Ishikawa (cell line): ENCODE results near the gene ZNF81.

ENCODE experiments used
- CEBPB ChIP-seq: IDR thresholded peaks from 2 replicates; pipeline ENCODE4 v1.6.1; 2012
- CREB1 ChIP-seq: IDR thresholded peaks from 2 replicates; pipeline ENCODE4 v1.6.1; 2012; ENCODE audit warnings: low read depth
- EGR1 ChIP-seq: IDR thresholded peaks from 2 replicates; pipeline ENCODE4 v1.6.1; 2012
- EP300 ChIP-seq: IDR thresholded peaks from 2 replicates; pipeline ENCODE4 v1.6.1; 2012; ENCODE audit warnings: borderline replicate concordance
- FOXM1 ChIP-seq: IDR thresholded peaks from 2 replicates; pipeline ENCODE4 v1.6.1; 2012; ENCODE audit warnings: low read depth, borderline replicate concordance
- NFIC ChIP-seq: IDR thresholded peaks from 2 replicates; pipeline ENCODE4 v1.6.1; 2012
- RAD21 ChIP-seq: IDR thresholded peaks from 2 replicates; pipeline ENCODE4 v1.6.1; 2012; ENCODE audit warnings: low read depth
- TAF1 ChIP-seq: IDR thresholded peaks from 2 replicates; pipeline ENCODE4 v1.6.1; 2012; ENCODE audit warnings: low read depth, mild to moderate bottlenecking
- TCF12 ChIP-seq: IDR thresholded peaks from 2 replicates; pipeline ENCODE4 v1.6.1; 2012; ENCODE audit warnings: low read depth
- TEAD4 ChIP-seq: IDR thresholded peaks from 2 replicates; pipeline ENCODE4 v1.6.1; 2012
- YY1 ChIP-seq: IDR thresholded peaks from 2 replicates; pipeline ENCODE4 v1.6.1; 2012; ENCODE audit warnings: low read depth
- ZBTB7A ChIP-seq: IDR thresholded peaks from 2 replicates; pipeline ENCODE4 v1.6.1; 2012; ENCODE audit warnings: low read depth
- TF ChIP-seq, protein P1 (sequence below): IDR thresholded peaks from 2 replicates; pipeline ENCODE4 v1.6.1; 2012
- TF ChIP-seq, protein P2 (sequence below): IDR thresholded peaks from 2 replicates; pipeline ENCODE4 v1.6.1; 2012; ENCODE audit warnings: low read depth, mild to moderate bottlenecking
- TF ChIP-seq, protein P3 (sequence below): IDR thresholded peaks from 2 replicates; pipeline ENCODE4 v1.6.1; 2012

ZNF81 gene

DNA sequence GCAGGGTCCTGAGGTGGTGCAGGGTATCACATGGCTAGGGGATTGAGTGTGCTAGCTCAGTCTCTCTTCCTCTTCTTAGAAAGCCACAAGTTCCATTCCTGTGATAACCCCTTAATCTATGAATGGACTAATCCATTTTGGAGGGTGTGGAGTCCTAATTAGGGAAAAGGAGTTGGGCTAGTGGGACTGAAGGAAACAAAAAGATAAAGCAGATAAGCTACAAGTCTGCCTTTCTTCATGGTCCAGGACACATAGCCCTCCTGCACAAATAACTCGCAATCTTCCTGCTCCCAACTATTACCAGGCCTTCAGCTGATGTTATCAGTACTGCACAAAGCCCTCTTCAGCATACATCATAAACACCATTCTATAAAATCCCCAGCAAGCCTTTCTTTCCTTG lies 44.2 kb downstream of the ZNF81 start:
- TF ChIP-seq TEAD4 (no peak), YY1 (no peak), TAF1 (no peak), EGR1 (no peak), CEBPB (no peak), EP300 (no peak), TCF12 (no peak)
- TF ChIP-seq, protein P1, sequence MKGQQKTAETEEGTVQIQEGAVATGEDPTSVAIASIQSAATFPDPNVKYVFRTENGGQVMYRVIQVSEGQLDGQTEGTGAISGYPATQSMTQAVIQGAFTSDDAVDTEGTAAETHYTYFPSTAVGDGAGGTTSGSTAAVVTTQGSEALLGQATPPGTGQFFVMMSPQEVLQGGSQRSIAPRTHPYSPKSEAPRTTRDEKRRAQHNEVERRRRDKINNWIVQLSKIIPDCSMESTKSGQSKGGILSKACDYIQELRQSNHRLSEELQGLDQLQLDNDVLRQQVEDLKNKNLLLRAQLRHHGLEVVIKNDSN = no peak
- TF ChIP-seq, protein P2, sequence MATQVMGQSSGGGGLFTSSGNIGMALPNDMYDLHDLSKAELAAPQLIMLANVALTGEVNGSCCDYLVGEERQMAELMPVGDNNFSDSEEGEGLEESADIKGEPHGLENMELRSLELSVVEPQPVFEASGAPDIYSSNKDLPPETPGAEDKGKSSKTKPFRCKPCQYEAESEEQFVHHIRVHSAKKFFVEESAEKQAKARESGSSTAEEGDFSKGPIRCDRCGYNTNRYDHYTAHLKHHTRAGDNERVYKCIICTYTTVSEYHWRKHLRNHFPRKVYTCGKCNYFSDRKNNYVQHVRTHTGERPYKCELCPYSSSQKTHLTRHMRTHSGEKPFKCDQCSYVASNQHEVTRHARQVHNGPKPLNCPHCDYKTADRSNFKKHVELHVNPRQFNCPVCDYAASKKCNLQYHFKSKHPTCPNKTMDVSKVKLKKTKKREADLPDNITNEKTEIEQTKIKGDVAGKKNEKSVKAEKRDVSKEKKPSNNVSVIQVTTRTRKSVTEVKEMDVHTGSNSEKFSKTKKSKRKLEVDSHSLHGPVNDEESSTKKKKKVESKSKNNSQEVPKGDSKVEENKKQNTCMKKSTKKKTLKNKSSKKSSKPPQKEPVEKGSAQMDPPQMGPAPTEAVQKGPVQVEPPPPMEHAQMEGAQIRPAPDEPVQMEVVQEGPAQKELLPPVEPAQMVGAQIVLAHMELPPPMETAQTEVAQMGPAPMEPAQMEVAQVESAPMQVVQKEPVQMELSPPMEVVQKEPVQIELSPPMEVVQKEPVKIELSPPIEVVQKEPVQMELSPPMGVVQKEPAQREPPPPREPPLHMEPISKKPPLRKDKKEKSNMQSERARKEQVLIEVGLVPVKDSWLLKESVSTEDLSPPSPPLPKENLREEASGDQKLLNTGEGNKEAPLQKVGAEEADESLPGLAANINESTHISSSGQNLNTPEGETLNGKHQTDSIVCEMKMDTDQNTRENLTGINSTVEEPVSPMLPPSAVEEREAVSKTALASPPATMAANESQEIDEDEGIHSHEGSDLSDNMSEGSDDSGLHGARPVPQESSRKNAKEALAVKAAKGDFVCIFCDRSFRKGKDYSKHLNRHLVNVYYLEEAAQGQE = no peak

DNA sequence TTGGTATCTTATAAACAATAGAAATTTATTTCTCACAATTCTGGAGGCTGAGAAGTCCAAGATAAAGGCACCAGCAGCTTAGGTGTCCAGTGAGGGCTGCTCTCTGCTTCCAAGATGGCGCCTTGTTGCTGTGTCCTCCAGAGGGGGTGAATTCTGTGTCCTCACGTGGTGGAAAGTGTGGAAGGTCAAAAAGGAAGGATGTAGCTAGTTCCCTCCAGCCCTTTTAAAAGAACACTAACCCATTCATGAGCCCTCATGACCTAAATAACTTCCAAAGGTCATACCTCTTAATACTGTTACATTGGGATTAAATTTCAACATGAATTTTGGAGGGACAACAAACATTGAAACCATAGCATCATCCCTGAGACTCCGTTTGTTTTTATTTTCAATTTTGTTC lies 48.8 kb downstream of the ZNF81 start:
- TF ChIP-seq YY1 = no peak
- TF ChIP-seq TCF12 = no peak
- TF ChIP-seq TEAD4 = no peak
- no peak for TF ChIP-seq EP300
- no peak for TF ChIP-seq EGR1
- TF ChIP-seq FOXM1 = no peak
- TF ChIP-seq, protein P1 = no peak
- TF ChIP-seq, protein P3, sequence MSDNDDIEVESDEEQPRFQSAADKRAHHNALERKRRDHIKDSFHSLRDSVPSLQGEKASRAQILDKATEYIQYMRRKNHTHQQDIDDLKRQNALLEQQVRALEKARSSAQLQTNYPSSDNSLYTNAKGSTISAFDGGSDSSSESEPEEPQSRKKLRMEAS = no peak
- TF ChIP-seq TAF1 = no peak
- TF ChIP-seq, protein P2 = no peak
- TF ChIP-seq CREB1 = no peak
- TF ChIP-seq RAD21 = no peak
- TF ChIP-seq NFIC = no peak
- TF ChIP-seq CEBPB = no peak

DNA sequence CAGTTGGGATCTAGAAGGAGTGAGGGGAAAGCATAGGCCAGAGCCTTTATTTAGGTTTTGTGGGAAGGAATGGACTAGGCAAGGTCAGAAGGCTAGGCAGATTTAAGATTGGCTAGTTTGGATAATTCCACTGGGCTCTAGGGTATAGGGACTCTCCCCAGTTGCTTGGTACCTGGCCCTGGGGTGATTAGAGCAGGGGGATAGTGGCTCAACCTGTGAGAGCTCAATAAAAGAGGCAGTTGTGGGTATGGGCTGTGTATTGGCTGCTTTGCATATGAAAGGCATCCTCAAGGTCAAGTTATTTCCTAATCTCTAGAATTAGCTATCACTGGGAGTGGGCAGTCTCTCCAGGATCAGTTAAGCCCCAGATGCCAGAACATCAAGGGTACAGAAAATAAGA lies 61.3 kb downstream of the ZNF81 start:
- TF ChIP-seq YY1 = no peak
- TF ChIP-seq, protein P1 = no peak
- no peak for TF ChIP-seq ZBTB7A
- TF ChIP-seq CREB1 = no peak
- no peak for TF ChIP-seq EGR1
- TF ChIP-seq, protein P2 = no peak
- no peak for TF ChIP-seq FOXM1
- TF ChIP-seq EP300 = no peak
- TF ChIP-seq NFIC = no peak
- TF ChIP-seq TEAD4 = no peak
- no peak for TF ChIP-seq TCF12
- no peak for TF ChIP-seq CEBPB
- TF ChIP-seq, protein P3 = no peak
- no peak for TF ChIP-seq TAF1
- TF ChIP-seq RAD21 = no peak

DNA sequence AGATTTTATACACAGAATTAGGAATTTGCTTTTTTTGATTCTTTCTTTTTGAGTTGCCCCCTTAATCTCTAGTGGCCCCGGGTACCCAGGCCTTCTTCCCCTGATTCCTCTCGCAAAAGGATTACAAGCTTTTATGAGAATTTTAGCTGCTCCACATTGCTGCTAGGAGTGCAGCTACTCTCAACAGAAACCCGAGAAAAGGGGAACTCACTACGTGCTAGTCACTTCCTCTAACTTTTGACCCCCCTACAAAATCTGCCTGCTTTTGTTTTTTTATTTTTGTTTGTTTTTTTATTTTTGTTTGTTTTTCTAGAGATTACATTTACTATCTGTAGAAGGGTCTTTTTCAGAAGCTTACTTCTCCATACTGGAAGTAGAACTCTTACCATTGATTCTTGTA lies 64.1 kb downstream of the ZNF81 start:
- no peak for TF ChIP-seq ZBTB7A
- no peak for TF ChIP-seq NFIC
- TF ChIP-seq CEBPB = no peak
- no peak for TF ChIP-seq TAF1
- no peak for TF ChIP-seq CREB1
- no peak for TF ChIP-seq EP300
- TF ChIP-seq EGR1 = no peak
- no peak for TF ChIP-seq FOXM1
- TF ChIP-seq TEAD4 = no peak
- TF ChIP-seq, protein P1 = no peak
- TF ChIP-seq, protein P3 = no peak
- no peak for TF ChIP-seq TCF12
- no peak for TF ChIP-seq YY1
- TF ChIP-seq RAD21 = no peak
- TF ChIP-seq, protein P2 = no peak
